HG03342 (cell line): ENCODE measurements around the gene RGS5.

Experiments
- ATAC-seq: cut with Tn5 transposase; IDR thresholded peaks from one replicate; pipeline ENCODE4 v1.9.1; 2021; ENCODE audit warnings: mild to moderate bottlenecking, moderate library complexity; ENCODE audit not compliant: unreplicated experiment

Gene RGS5

GRCh38 chr1:163148911-163149310, 53.8 kb downstream of the RGS5 start:
- ATAC-seq = no peak

GRCh38 chr1:163147019-163147418, 55.7 kb downstream of the RGS5 start:
- no peak for ATAC-seq

- ATAC-seq = no peak
These were observed 57.3 kb downstream of the RGS5 start for GRCh38 chr1:163145435-163145834.

GRCh38 chr1:163144418-163144817, 58.3 kb downstream of the RGS5 start:
- no peak for ATAC-seq

- no peak for ATAC-seq
These were observed 60.6 kb downstream of the RGS5 start for GRCh38 chr1:163142152-163142551.

- ATAC-seq = no peak
These were observed 61.2 kb downstream of the RGS5 start for GRCh38 chr1:163141556-163141955.

GRCh38 chr1:163137556-163138265, 65.0 kb downstream of the RGS5 start:
- no peak for ATAC-seq

- no peak for ATAC-seq
These were observed 70.7 kb downstream of the RGS5 start for GRCh38 chr1:163131981-163132380.

GRCh38 chr1:163130225-163130856, 72.4 kb downstream of the RGS5 start:
- ATAC-seq = no peak

- no peak for ATAC-seq
These were observed 74.4 kb downstream of the RGS5 start for GRCh38 chr1:163128282-163128681.

- ATAC-seq = no peak
These were observed 77.9 kb downstream of the RGS5 start for GRCh38 chr1:163124812-163125211.

GRCh38 chr1:163120372-163120771, 82.3 kb downstream of the RGS5 start:
- ATAC-seq = no peak

GRCh38 chr1:163119707-163120106, 83.0 kb downstream of the RGS5 start:
- ATAC-seq = no peak

- no peak for ATAC-seq
These were observed 86.8 kb downstream of the RGS5 start for GRCh38 chr1:163115887-163116286.

- no peak for ATAC-seq
These were observed 95.1 kb downstream of the RGS5 start for GRCh38 chr1:163107655-163108054.

- ATAC-seq = no peak
These were observed 96.2 kb downstream of the RGS5 start for GRCh38 chr1:163106364-163106987.

- ATAC-seq = no peak
These were observed 98.2 kb downstream of the RGS5 start for GRCh38 chr1:163104385-163105099.

GRCh38 chr1:163102590-163102989, 100.1 kb downstream of the RGS5 start:
- ATAC-seq = no peak

GRCh38 chr1:163095213-163095612, 107.5 kb downstream of the RGS5 start:
- no peak for ATAC-seq

- no peak for ATAC-seq
These were observed 108.1 kb downstream of the RGS5 start for GRCh38 chr1:163094589-163094988.

- ATAC-seq = no peak
These were observed 108.5 kb downstream of the RGS5 start for GRCh38 chr1:163094182-163094581.

- no peak for ATAC-seq
These were observed 109.1 kb downstream of the RGS5 start for GRCh38 chr1:163093579-163093978.
